Measurements from ENCODE around the gene TSC22D1.

The TSC22D1 gene

DNA sequence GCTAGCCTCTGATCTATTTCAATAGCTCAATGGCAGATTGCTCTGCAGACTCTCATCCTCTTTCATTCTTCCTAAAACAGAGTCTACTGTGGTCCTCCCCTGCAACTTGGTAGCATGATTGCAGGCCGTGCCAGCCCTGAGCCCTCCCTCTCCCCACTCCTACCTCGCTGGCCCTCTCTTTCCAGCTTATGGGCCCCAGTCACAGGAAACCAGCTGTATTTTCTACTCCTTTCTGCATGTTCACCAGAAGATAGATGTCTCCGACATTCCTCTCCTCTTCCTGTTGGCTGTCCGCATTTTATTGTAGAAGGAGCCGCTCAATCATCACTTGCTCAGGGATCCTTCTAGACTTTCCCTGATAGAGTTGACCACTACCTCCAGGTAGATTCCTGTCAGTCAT is 152.3 kb downstream of the TSC22D1 start:
- no peak for DNase-seq

DNA sequence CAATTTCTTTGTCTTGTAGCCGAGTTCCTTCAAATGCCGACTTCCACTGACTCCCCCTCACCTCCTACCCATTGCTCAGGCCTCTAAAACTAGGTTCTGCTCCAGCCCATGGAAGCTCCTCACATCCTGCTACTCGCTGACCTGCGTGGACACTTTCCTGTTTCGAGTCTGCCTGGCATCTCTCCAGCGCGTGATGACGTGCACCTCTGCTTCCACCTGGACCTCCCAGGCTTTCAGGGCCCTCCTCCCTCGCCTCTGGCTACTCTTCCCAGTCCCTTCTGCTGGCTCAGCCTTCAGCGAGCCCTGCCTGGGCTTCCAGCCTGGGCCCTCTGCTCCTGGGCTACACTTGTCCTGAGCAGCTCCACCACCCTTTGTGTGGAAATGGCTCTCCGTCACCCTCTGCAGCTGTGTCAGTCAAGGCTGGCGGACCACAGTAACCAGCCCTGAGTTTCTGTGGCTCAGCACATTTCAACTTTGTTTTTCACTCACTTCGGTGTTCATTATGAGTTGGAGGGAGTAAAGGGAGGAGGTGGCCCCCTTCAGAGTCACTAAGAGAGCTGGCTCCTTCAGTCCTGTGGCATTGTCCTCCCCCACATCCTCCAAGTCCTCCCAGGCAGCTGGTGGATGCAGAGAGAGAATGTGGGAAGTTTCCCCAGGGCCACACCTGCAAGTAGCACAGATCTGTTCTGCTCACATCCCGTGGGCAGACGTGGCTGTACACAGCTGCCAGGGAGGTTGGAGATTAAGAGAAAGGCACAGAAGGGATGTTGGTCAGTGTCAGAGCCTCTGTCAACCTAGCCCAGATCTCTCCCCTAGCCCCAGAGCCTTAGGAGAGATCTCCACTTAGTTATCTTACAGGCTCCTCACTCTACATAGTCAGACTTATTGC is 153.1 kb downstream of the TSC22D1 start:
- no peak for DNase-seq

DNA sequence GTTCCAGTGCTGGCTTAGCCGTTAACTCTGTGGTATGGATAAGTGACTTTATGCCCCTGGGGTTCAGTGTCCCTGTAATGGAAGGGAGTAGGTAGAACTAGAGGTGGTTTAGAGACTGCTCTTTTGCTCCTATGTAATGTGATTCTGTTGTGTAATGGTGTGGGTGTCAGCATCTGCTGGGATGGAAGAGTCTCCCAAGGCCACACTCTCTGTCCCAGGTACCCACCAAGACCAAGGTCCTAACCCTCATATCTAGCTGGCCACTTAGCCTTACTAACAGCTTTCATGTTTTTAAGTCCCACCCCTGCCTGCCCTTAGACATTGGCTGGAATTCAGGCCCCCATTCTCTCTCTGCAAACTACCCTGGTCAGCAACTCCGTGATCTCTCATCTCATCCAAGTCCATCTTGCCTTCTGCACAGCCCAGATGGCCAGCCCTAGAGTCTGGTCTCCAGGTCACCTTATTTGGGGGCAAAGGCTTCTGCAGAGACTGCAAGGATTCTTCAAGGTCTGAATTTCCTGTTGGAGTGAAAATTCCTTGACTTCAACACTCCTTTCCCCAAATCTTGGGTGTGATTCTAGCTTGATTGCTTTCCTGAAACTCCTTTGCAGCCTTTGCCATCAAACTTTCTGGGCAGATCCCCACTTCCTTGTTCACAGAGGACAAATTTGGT is 154.1 kb downstream of the TSC22D1 start:
- DNase-seq = no peak

DNA sequence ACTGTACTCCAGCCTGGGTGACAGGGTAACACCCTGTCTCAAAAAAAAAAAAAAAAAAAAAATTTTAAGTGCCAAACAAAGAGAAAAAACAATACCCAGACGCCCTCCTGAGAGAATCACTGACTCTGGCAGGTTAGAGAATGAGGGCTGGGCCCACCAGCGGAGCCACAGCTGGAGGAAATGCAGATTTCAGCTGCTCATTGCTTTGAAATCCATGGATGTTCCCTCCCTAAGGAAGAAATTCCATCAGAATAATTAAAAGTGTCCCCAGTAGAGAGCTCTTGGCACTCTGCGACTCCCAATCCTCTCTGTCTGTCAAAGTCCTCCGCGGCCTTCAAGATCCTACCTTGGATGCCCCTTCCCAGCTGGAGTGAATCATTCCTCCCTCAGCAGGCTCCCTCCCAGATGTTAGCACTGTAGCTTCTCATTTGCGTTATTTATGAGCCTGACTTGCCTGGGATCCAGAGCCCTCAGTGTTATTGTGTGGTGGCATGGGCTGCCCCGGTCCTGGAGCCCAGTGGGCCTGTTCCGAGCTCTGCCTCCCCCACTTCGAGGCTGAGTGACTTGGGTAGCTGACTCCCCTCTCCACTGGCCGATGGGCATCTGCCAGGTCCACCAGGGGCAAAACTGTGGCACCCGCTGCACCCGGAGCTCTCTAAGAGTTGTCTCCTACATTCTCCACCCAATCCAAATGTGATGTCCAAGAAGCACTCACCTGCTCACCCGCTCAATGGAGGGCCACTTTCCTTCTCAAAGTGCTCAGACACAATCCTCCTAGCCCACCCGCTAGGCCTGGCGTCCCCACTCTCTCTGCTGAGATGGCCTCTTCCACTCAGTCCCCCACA is 155.5 kb downstream of the TSC22D1 start:
- no peak for DNase-seq

DNA sequence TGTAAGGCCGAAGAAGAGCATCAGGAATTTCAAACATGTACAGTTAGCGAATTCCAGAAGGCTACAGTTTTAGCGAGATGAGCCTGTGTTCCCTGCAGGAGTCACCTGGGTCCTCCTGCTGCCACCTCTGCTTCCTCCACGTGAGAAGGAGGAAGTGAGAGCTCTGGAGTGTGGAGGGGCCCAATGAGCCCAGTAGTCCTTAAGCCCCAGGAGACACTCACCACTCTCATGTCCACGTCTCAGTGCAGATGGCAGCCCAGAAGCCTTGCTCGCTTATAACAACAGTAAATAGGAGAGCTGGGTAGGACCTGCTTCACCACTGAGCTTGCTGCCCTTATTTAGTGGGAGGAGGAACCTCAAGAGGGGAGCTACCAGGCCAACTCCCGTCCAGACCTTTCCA is 158.3 kb downstream of the TSC22D1 start:
- DNase-seq = no peak

DNA sequence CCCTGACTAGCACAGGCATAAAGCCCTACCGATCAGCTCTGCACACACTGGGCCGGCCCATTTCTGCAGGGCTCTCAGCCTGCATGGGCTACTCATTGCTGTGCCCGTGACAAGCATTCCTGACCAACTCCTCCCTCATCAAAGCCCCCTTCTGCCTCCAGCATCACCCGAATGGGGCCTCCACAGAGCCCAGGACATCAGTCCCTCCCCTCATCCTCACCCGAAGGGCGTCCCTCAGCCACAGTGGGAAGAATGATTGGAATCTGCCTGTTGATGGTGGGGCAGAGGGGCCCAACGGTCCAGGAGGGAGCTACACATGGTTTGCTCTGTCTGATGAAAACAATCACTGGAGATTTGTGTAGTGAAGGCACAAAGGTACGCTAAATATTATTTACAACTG is 158.7 kb downstream of the TSC22D1 start:
- DNase-seq = no peak

DNA sequence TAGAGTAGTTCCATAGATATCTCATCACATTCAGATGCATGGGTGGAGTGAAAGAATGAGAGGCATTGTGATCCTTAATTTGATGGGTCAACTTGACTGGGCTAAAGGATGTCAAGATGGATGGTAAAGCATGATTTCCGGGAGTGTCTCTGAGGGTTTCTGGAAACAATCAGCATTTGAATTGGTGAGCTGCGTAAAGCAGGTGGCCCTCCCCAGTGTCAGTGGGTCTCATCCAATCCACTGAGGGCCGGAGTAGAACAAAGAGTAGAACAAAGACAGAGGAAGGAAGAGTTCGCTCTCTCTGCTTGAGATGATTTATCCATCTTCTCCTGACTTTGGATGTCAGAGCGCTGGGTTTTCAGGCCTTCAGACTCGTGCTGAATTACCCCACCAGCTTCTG is 159.4 kb downstream of the TSC22D1 start:
- DNase-seq = no peak

DNA sequence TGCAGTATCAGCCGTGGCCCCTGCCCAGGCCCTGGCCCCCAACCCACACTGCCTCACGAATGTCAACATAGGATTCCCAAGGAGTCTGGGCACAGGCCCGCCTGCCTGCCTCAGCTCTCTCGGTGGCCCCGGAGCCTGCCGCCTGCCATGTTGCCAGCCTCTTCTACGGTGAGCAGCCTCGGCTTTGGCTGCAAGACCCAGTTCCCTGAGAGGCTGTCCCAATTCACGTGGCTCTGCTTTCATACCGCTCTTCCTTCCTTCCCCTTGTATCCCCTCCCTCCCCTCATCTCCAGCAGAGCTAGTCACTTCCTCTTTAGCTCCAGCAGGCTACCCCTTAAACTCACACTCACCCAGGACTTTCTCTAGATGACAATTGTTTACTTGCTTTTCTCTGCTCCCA is 159.8 kb downstream of the TSC22D1 start:
- no peak for DNase-seq

DNA sequence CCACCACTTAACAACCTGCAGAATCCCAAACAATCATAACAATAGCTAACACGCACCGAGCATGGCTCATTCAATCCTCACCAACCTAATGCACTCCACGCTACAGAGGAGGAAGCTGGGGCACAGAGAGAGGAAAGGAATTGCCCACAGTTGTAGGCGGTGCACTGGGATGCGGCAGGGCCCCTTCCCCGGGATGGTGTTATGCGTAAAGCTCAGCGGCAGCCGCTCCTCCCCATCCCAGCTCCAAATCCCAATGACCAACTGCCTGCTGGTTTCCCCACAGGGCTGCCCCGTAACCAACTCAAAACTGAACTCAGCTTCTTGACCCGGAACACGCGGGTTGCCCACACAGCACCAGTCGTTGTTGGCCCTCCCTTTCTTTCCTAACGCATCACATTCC is 160.3 kb downstream of the TSC22D1 start:
- no peak for DNase-seq

DNA sequence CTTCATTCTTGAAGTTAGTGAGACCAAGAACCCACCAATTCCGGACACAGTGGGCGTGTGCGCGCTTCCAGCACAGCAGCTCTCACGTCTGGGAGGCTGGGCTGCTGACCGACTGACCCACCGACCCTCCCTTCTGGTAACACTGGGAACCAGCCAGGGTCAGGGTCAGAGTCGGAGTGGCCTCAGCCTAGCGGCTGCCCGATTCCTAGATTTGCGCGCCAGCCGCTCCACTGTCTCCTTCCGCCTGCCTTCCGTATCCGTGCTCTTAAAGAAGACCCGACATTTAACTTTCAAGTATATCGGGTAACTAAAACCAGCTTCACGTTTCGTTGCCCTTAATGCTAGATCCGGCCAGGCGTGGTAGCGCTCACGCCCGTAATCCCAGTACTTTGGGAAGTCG is 161.4 kb downstream of the TSC22D1 start:
- no peak for DNase-seq

DNA sequence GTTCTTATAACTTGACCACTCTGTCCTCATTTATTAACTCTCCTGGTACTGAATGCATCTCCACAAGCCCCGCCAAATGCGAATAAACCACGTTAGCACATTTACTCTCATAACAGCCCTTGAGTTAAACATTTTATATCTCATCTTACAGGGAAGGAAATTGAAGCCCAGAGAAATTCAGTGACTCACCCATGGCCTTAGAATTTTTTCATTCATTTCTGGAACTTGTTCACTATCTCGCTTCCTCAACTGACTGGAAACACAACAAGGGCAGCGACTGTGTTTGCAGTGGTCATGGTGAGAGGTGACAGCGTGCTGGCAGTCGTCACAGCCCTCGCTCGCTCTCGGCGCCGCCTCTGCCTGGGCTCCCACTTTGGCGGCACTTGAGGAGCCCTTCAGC is 163.0 kb downstream of the TSC22D1 start:
- no peak for DNase-seq

DNA sequence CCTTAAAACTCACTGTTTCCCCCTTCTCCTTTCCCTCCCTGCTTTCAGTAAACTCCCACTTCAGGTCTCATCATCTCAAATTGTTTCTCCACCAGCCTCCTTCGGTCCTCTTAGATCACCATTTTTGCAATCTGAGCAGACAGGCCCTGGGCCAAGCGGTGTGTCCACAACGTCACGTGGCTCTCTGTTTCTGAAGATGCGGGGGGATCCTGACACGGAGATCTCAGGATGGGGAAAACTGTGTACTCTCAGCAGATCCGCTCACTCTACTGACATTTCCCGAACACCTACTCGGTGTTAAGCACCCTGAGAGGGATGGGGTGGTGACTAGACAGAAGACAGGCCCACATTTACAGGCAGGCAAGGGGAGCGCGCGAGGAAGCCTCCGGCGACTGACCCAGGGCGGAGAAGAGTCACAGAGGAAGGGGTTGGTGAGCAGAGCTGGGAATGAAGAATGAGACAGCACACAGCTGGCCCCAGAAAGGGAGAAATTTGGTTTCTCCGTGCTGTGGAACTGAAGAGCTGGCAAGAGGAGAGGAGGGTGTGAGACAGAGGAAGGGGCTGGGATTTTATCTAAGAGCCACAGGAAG is 163.7 kb downstream of the TSC22D1 start:
- no peak for DNase-seq

DNA sequence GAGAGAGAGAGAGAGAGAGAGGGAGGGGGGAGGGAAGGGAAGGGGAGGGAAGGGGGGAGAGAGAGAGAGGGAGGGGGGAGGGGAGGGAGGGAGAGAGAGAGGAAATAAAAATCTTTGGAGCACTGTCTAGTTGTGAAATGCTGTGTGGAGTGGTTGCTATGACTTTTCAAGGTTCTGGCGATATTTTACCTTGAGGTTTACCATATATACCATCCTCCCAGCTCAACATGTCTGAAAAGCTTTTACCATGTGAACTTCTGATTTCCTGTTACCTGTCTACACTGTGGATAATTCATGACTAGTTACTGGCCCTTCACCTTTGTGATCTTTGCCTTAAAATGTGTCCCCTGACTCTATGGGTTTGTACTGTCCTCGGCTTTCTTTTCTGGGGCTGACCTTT is 164.3 kb downstream of the TSC22D1 start:
- no peak for DNase-seq

DNA sequence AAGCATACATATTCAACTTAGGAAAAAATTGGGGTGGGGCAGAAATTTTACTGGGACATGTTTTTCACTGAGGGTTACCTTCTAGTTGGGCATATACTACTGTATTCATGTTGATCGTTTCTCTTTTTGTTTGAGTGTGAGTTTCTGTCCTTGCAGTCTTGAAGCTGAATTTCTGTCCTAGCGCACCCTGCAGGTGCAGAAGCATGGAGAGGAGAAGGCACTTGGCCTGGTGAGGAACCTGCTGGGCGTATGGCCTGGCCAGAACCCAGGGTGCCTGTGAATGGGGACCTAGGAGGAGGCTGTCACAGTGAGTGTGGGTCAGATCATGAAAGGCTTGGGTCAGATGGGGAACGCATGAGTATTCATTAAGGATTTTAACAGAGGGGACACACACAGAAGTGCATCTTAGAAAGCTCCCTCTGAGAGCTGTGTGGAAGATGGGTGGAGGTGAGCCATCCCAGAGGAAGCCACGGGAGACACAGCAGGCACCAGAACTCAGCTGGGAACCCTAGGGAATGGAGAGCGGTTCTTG is 165.7 kb downstream of the TSC22D1 start:
- DNase-seq = peak; percentile 14

DNA sequence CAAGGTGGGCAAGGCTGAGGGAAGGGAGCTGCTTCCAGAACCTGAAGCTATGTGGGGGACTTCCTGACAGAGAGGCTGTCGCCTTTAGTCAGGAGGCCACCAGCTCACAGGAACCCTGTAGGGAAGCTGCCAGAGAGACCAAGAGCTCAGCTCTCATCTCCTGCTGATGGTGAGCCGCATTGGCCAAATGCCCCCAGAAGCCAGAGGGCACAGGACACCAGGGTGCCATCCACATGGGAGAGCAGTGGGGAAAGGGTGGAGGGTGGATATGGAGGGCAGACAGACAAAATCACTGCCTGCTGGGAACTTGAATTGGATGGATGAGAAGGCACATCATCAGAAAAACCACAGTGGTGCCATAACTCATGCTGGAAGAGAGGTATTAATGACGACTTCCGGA is 166.5 kb downstream of the TSC22D1 start:
- DNase-seq = no peak

DNA sequence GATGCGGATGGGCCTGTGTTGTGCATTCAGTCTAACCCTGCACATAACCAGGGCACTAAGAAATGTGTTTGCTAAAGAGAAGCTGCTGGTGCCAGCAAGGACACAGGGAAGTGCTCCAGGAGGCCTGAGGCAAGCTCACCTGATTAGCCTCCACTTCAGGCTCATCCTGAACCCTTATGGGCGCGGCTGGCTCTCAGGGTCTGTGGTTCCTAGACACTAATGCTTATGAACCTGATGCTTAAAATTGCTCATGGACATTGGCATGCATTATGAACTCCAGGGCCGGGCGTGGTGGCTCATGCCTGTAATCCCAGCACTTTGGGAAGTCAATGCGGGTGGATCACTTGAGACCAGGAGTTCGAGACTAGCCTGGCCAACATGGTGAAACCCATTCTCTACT is 168.2 kb downstream of the TSC22D1 start:
- DNase-seq = no peak

DNA sequence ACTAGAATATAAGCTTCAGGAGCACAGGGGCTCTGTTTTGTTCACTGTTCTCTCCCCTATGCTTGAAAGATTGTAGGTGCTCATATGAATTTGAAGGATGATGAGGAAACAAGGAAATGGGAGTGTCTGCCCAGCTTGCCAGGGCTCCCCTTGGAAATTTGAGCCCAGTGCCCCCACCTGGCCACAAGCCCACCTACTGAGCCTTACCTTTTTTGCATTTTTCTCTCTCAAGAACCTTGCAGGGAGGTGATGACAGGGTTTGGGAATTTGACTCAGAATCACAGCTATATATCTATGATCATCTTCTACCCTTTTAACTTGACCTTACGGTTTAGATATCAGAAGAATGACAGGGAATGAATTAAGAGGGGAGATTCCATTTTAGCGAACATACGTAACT is 168.8 kb downstream of the TSC22D1 start:
- peak; percentile 16 for DNase-seq

DNA sequence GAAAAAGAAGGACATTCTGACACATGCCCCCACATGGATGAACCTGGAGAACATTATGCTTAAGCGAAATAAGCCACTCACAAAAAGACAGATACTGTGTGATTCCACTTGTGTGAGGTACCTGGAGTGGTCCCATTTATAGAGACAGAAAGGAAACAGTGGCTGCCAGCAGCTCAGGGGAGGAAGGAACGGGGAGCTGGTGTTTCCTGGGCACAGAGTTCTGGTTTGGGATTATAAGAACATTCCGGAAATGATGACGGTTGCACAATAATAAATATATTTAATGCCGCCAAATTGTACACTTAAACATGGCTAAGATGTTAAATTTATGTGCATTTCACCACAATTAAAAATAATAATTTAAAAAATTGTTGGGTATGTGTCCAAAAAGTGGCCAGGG is 169.5 kb downstream of the TSC22D1 start:
- no peak for DNase-seq

DNA sequence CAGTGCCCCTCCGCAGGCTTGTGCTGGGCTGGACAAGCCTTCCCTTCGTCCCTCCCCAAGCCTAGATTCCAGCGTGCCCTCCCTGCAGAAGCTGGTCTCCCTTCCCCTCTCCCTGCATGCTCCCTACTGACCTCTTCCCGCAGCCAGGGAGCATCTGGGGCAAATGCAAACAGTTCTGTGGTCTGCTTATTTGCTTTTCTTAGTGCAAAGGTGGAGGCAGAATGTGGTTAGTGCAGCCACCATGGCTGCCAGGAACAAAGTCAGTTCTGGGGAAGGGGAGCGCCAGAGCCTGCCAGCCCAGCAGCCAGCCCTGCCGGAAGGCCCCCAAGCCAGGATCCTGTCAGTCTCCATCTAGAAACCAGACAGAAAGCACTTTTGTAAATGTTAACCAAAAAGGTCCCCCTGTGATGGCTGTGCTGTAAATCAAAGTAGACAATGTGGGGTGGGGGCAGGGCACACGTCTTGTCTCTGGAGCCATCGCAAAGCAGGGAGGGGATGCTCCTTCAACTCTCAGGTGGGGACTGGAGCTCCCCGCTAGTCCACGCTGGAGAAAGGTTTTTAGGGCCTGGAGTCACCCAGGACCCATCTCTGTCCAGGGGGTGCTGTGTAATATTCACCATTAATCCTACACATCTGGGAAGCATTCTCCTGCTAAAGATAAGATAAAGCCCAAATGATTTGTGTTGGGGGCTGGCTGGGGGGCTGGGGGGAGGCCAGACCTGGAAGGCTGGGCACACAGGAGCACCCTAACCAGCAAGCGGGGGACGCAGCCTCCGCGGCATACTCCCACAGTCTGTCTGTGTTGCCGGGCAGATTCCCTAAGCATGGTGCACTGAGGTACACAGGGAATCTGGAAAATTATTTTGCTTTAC is 171.6 kb downstream of the TSC22D1 start:
- peak; percentile 93 for DNase-seq

DNA sequence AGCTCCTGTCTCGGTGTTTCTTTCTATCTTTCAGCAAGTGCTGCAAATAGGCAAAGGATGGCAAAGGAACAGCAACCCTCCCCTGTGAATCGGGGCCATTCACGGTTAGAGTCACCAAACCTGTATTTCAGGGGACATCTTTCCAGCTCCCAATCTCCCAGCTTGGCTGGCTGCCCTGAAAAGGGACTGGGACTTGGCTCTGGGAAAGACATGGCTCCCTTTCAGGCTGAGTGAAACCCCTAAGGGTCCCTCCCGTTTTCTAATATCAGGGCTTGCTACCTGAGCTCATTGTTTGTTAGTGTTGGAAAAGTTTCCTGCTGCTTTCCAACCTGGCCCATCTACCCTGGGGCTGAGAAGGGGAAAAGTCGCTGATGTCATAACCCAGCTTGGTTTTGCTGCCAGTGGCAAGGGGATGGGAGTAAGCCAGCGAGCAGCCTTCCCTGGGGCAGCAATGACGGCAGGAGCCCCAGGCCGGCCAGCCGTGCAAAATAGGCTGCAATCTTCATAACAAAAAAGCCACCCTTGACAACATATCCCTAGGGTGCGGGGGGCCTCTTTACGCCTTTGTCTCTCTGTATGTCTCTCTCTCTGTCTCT is 172.6 kb downstream of the TSC22D1 start:
- peak; percentile 75 for DNase-seq

DNA sequence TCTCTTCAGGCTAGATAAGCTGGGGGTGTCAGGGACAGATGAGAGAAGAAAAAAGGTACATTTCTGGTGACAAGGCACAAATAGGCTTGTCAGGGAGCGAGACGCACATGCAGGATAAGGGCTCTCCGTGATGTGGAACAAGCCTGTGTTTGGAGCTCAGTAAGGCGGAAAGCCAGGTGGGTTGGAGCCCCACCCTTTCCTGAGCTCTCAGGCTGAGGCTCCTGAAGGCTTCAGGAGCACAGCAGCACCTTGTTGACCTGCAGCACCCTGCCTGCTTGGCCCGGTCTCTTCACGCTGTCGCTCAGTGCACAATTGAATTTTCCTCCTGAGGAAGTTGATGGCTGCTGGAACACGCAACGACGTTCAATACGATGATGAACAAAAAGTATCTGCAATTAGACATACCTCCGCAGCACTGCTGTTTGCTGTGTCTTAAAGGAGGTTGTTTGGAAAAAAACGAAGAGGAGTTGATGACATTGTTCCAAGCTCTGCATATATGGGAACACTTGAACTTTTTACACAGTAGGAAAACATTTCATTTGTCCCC is 173.2 kb downstream of the TSC22D1 start:
- peak; percentile 59 for DNase-seq

All from NCI-H146 (cell line).